Measurements from ENCODE around the gene TOE1. TPM values are rescaled to one million over a fixed set of nuclear protein-coding genes. Genes with fewer than 3 reads are reported as not detected.

Gene TOE1
- total RNA-seq, 1 donor from 2014 or later, result 11.0 TPM

Other genes with a start within 250 kb of the TOE1 start
- gene ZSWIM5, start 133.6 kb upstream of the TOE1 start, total RNA-seq, result 0.24 and 0.29 TPM in 2 replicates
- 0.24 and 2.1 TPM in 2 replicates for gene HPDL, start 13.3 kb upstream of the TOE1 start, total RNA-seq
- 8.0 and 12.8 TPM in 2 replicates for gene MUTYH, start 270 bp downstream of the TOE1 start, total RNA-seq
- 1.1 and 2.6 TPM in 2 replicates for gene TESK2, start 151.0 kb downstream of the TOE1 start, total RNA-seq
- gene CCDC163, start 159.9 kb downstream of the TOE1 start, total RNA-seq, result 0.53 and 2.1 TPM in 2 replicates
- 1.8 and 2.2 TPM in 2 replicates for gene MMACHC, start 160.1 kb downstream of the TOE1 start, total RNA-seq
- gene PRDX1, start 181.7 kb downstream of the TOE1 start, total RNA-seq, result 556 and 885 TPM in 2 replicates
- 123 and 133 TPM in 2 replicates for gene AKR1A1, start 210.7 kb downstream of the TOE1 start, total RNA-seq
- gene NASP, start 243.9 kb downstream of the TOE1 start, total RNA-seq, result 41.2 and 68.8 TPM in 2 replicates

Data from glomerular endothelial cell (primary cell).